Heart left ventricle (tissue), 16 donors: ENCODE measurements around the gene COPS9. TPM values are rescaled to one million over a fixed set of nuclear protein-coding genes. Genes with fewer than 3 reads are reported as not detected.

Source experiments
- ATAC-seq, 4 donors: fragments of 200-7000 bp; cut with Tn5 transposase; one replicate each; pipeline ENCODE4 v1.9.1; 2020 to 2022; ENCODE audit warnings: moderate library complexity in 4 of 4, mild to moderate bottlenecking in 3 of 4, moderate number of reproducible peaks in 1 of 4
- DNase-seq, 5 donors: peaks; one replicate each; pipeline ENCODE4 v3.0.0-alpha.2; 2020
- H3K27ac ChIP-seq, 12 donors: fragments of 200-600 bp; sonication (generic) in 4 of 12; one replicate each; pipeline versions ENCODE4 v1.5.0 to v1.8.0; 2016 to 2022; ENCODE audit warnings: mild to moderate bottlenecking in 2 of 12
- H3K27me3 ChIP-seq, 9 donors: fragments of 200-600 bp; sonication (generic) in 2 of 9; one replicate each; pipeline versions ENCODE4 v1.5.1 to v1.8.0; 2016 to 2022; ENCODE audit warnings: mild to moderate bottlenecking in 3 of 9
- H3K36me3 ChIP-seq, 9 donors: fragments of 200-600 bp; sonication (generic) in 2 of 9; one replicate each; pipeline versions ENCODE4 v1.5.0 to v1.8.0; 2018 to 2022; ENCODE audit warnings: mild to moderate bottlenecking in 2 of 9
- H3K4me1 ChIP-seq, 12 donors: fragments of 200-600 bp; sonication (generic) in 4 of 12; one replicate each; pipeline versions ENCODE4 v1.5.0 to v1.8.0; 2016 to 2022; ENCODE audit warnings: mild to moderate bottlenecking in 3 of 12
- H3K4me3 ChIP-seq, 12 donors: fragments of 200-600 bp; sonication (generic) in 4 of 12; one replicate each; pipeline versions ENCODE4 v1.5.0 to v1.8.0; 2017 to 2022; ENCODE audit warnings: mild to moderate bottlenecking in 9 of 12, moderate library complexity in 4 of 12
- H3K9me3 ChIP-seq, 12 donors: fragments of 200-600 bp; sonication (generic) in 4 of 12; one replicate each; pipeline versions ENCODE4 v1.5.0 to v1.8.0; 2016 to 2022; ENCODE audit warnings: mild to moderate bottlenecking in 1 of 12
- POLR2A ChIP-seq, 2 donors: fragments of 450-650 bp; IDR thresholded peaks; one replicate each; pipeline ENCODE4 v1.6.1; 2017; ENCODE audit warnings: antibody characterized with exemption in 2 of 2, mild to moderate bottlenecking in 2 of 2, moderate library complexity in 2 of 2
- WGBS, 4 donors: extraction: QIAGEN DNeasy Blood & Tissue Kit in 2 of 4; methylation state at CpG; one replicate each; pipeline versions ENCODE4 v1.1.5 to v1.1.7; 2013 to 2018; 5-methylcytosine and 5-hydroxymethylcytosine counted together
- intact Hi-C, 10 donors: fragments of 100-400 bp; cut with DNase I; formaldehyde crosslinking; loops; one replicate each; pipeline versions ENCODE4 v1.11.1 to v1.14.2; 2022
- polyA plus RNA-seq, 2 donors: library from polyadenylated mRNA; stranded (reverse); fragments of 200-250 nt; gene quantifications; one replicate each; pipeline ENCODE4 v1.2.3, GENCODE V29; 2013
- total RNA-seq, 9 donors: library from RNA; depleted of rRNA in 2 of 9; stranded (reverse); fragments of >200 nt in 2 of 9; fragmentation: NEBNext Ultra II Directional in 3 of 9; extraction: Animal tissue kit (Norgen Biotek cat#: 25700) in 3 of 9; gene quantifications; one replicate each; pipeline versions ENCODE4 v1.1.0 to v1.2.4, GENCODE V29; 2016 to 2023
- TF ChIP-seq, protein P1 (sequence below), 12 donors: fragments of 200-600 bp; sonication (generic) in 4 of 12; IDR thresholded peaks; one replicate each; pipeline versions ENCODE4 v1.5.0 to v1.8.0; 2018 to 2022; ENCODE audit warnings: antibody characterized with exemption in 12 of 12, mild to moderate bottlenecking in 5 of 12
- donor health status: ischemic (EF 13 %, LVEDD 7.1; RV severe dilation, severe dysfunction).
- donor health status: healthy with polysubstance abuse.
- donor health status: DM: no; HTN: yes; CAD: no.
- donor health status: DM: no; HTN: no; CAD: no.
- donor health status: ischemic (EF 25% LVEDD 6.9; RV normal size, moderate dysfunction).
- donor health status: ischemic (EF 25% LVEDD 5.7; RV mildly dilated, moderate dysfunction).
- donor health status: healthy.
- donor health status: DM: yes; HTN: yes; CAD: no.
- donor health status: ischemic (EF 35%, LVEDD 5.7; RV mildly dilated, moderate dysfunction).
- donor health status: nonischemic (EF 11% LVEDD 7.7; RV severe dilation, severe dysfunction).
- donor health status: DM: yes; HTN: yes; CAD: no.
- donor health status: PGD.
- donor health status: ischemic (EF 29% LVEDD 5.4; RV normal size, mild dysfunction).
- donor health status: nonischemic (EF 23%, LVEDD 6.1; RV moderate dilation, normal function).

Gene COPS9
- total and polyA plus RNA-seq, 11 donors, result 130 to 664 (median 178) TPM

- Histone ChIP-seq H3K4me3 (no peak overlapping the region), H3K27ac (no peak overlapping the region), H3K27me3 (peaks cover 0 to 24% (median 0%) of the 10 kb centered on the region in 9 donors), H3K4me1 (no peaks in the 10 kb centered on the region), H3K36me3 (no peaks in the 10 kb centered on the region), H3K9me3 (peaks cover 0 to 2% (median 0%) of the 10 kb centered on the region in 12 donors)
- TF ChIP-seq POLR2A (IDR thresholded peaks at IDR 0.05), result no peak
- TF ChIP-seq, protein P1, sequence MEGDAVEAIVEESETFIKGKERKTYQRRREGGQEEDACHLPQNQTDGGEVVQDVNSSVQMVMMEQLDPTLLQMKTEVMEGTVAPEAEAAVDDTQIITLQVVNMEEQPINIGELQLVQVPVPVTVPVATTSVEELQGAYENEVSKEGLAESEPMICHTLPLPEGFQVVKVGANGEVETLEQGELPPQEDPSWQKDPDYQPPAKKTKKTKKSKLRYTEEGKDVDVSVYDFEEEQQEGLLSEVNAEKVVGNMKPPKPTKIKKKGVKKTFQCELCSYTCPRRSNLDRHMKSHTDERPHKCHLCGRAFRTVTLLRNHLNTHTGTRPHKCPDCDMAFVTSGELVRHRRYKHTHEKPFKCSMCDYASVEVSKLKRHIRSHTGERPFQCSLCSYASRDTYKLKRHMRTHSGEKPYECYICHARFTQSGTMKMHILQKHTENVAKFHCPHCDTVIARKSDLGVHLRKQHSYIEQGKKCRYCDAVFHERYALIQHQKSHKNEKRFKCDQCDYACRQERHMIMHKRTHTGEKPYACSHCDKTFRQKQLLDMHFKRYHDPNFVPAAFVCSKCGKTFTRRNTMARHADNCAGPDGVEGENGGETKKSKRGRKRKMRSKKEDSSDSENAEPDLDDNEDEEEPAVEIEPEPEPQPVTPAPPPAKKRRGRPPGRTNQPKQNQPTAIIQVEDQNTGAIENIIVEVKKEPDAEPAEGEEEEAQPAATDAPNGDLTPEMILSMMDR (IDR thresholded peaks at IDR 0.05), result no peak
- intact Hi-C loops, result no loop called here
- 67 to 83% (median 72%) methylated on average over 8 to 11 of the region's 11 CpGs for WGBS, 4 donors
- ATAC-seq (no peak), DNase-seq (no peak)
Measured at GRCh38 chr2:240105982-240106381, 30.1 kb downstream of the COPS9 start.

DNA sequence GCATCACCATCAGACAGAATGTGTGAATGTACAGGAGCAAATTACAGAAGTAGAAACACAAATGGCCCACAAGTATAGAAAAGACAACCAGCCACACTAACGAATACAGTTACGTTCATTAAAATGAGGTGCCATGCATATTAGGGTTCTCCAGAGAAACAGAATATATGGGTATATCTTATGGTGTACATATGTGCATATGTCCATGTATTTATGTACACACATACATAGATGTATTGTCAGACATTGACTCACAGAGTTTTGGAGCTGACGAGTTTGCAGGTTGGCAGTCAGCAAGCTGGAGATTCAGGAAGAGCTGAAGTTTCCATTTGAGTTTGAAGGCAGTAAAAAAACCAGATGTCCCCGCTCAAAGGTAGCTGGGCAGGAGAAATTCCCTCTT is 33.0 kb downstream of the COPS9 start:
- WGBS, 4 donors, result 73 to 86% (median 82%) methylated on average over 4 of the region's 4 CpGs
- Histone ChIP-seq H3K27me3 (peaks cover 0 to 37% (median 3%) of the 10 kb centered on the region in 9 donors), H3K9me3 (peaks cover 0 to 20% (median 0%) of the 10 kb centered on the region in 12 donors), H3K36me3 (no peaks in the 10 kb centered on the region), H3K4me1 (no peaks in the 10 kb centered on the region), H3K4me3 (no peak overlapping the region), H3K27ac (no peak overlapping the region)
- TF ChIP-seq, protein P1 (IDR thresholded peaks at IDR 0.05), result no peak
- no peak for TF ChIP-seq POLR2A (IDR thresholded peaks at IDR 0.05)
- DNase-seq (no peak), ATAC-seq (no peak)
- intact Hi-C loops, result no loop called here

DNA sequence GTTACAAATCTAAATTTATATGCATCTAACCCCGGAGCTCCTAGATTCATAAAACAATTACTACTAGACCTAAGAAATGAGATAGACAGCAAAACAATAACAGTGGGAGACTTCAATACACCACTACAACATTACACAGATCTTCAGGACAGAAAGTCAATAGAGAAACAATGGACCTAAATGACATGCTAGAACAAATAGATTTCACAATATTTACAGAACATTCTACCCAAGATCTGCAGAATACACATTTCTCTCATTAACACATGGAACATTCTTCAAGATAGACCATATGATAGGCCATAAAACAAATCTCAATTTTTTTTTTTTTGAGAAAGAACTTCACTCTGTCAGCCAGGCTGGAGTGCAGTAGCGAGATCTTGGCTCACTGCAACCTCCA is 37.8 kb downstream of the COPS9 start:
- intact Hi-C loops, result no loop called here
- DNase-seq (no peak), ATAC-seq (no peak)
- peaks cover 0 to 27% (median 2%) of the 10 kb centered on the region in 12 donors for H3K9me3 ChIP-seq
- peaks cover 15 to 63% (median 35%) of the 10 kb centered on the region in 9 donors for H3K27me3 ChIP-seq
- H3K4me1 ChIP-seq, result no peaks in the 10 kb centered on the region
- H3K27ac ChIP-seq, result no peak overlapping the region
- WGBS, 4 donors, result 69 to 80% (median 75%) methylated on average over 2 of the region's 2 CpGs
- no peaks in the 10 kb centered on the region for H3K36me3 ChIP-seq
- TF ChIP-seq, protein P1 (IDR thresholded peaks at IDR 0.05), result no peak
- no peak for TF ChIP-seq POLR2A (IDR thresholded peaks at IDR 0.05)
- H3K4me3 ChIP-seq, result no peak overlapping the region

DNA sequence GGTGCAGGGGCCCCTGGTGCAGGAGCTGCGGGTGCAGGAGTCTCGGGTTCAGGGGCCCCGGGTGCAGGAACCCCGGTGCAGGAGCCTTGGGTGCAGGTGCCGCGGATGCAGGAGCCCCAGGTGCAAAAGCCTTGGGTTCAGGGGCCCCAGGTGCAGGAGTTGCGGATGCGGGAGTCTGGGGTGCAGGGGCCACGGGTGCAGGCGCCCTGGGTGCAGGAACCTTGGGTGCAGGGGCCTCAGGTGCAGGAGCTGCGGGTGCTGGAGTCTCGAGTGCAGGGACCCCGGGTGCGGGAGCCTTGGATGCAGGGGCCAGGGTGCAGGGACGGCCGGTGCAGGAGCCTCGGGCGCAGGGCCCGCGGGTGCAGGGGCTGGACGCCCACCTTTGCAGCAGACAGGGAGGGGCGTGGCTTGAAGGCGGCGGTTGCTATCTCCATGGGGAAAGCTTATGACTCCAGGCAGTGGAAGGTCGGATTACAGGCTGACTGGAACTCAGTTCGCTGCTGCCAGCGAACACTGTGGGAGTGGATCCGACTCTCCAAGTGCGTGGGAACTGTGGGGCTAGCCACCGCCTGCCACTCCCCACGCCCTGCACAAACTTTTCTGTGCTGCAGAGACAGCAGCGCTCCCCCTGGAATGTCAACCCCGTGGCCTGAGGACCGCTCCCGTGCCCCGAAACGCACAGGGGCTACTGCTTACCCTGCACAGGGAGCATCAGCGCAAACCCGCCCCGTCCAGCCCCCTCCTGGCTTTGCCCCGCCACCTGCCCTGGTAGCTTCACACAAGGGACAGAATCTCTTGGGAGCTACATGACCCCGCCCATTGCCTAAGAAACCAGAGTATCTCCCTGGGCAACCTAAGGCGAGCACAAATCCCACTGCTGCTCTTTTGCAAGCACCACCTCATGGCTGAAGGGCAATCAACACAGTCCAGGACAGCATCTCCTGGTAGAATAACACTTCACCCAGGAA is 40.3 kb downstream of the COPS9 start:
- 3 to 11% (median 6%) methylated on average over 11 to 43 of the region's 43 CpGs for WGBS, 4 donors
- H3K36me3 ChIP-seq, result no peaks in the 10 kb centered on the region
- no peak overlapping the region for H3K4me3 ChIP-seq
- no peak for DNase-seq
- peaks cover 0 to 29% (median 4%) of the 10 kb centered on the region in 12 donors for H3K9me3 ChIP-seq
- intact Hi-C loops, result no loop called here
- H3K4me1 ChIP-seq, result no peaks in the 10 kb centered on the region
- ATAC-seq, result no peak
- no peak overlapping the region for H3K27ac ChIP-seq
- no peak for TF ChIP-seq POLR2A (IDR thresholded peaks at IDR 0.05)
- TF ChIP-seq, protein P1 (IDR thresholded peaks at IDR 0.05), result no peak
- peaks cover 15 to 67% (median 35%) of the 10 kb centered on the region in 9 donors for H3K27me3 ChIP-seq
